HG02970 (cell line): Measurements from ENCODE around the gene FOXI1.
"Not testable (repeated sequence)": the region's sequence is repeated elsewhere in the genome, so short reads cannot be mapped to it uniquely, and the experiment has no call there.

Experiments
- ATAC-seq: cut with Tn5 transposase; IDR thresholded peaks from one replicate; pipeline ENCODE4 v1.9.1; 2021; ENCODE audit warnings: mild to moderate bottlenecking, moderate library complexity, moderate number of reproducible peaks; ENCODE audit not compliant: unreplicated experiment, low FRiP score

Gene FOXI1

GRCh38 chr5:170087168-170087817 lies 18.4 kb upstream of the FOXI1 start:
- no peak for ATAC-seq

- no peak for ATAC-seq
Observed at GRCh38 chr5:170092455-170093101, 13.1 kb upstream of the FOXI1 start.

- ATAC-seq, result not testable (repeated sequence)
Observed at GRCh38 chr5:170094329-170094728, 11.4 kb upstream of the FOXI1 start.

GRCh38 chr5:170095646-170096045 lies 10.1 kb upstream of the FOXI1 start:
- no peak for ATAC-seq

GRCh38 chr5:170097934-170098333 lies 7.8 kb upstream of the FOXI1 start:
- ATAC-seq, result no peak

GRCh38 chr5:170100066-170100943 lies 5.4 kb upstream of the FOXI1 start:
- no peak for ATAC-seq

GRCh38 chr5:170103447-170103846 lies 2.2 kb upstream of the FOXI1 start:
- no peak for ATAC-seq

- no peak for ATAC-seq
Observed at GRCh38 chr5:170104299-170104698, 1.4 kb upstream of the FOXI1 start.

GRCh38 chr5:170104710-170105109 lies 987 bp upstream of the FOXI1 start:
- ATAC-seq, result no peak

GRCh38 chr5:170107674-170108073 lies 2.0 kb downstream of the FOXI1 start:
- ATAC-seq, result no peak

- no peak for ATAC-seq
Observed at GRCh38 chr5:170108266-170108785, 2.6 kb downstream of the FOXI1 start.

- no peak for ATAC-seq
Observed at GRCh38 chr5:170109059-170110031, 3.6 kb downstream of the FOXI1 start.

- ATAC-seq, result no peak
Observed at GRCh38 chr5:170110403-170111087, 4.8 kb downstream of the FOXI1 start.

GRCh38 chr5:170111088-170111785 lies 5.5 kb downstream of the FOXI1 start:
- ATAC-seq, result no peak

GRCh38 chr5:170112876-170113521 lies 7.3 kb downstream of the FOXI1 start:
- no peak for ATAC-seq

GRCh38 chr5:170113522-170113900 lies 7.8 kb downstream of the FOXI1 start:
- no peak for ATAC-seq

GRCh38 chr5:170114271-170114670 lies 8.6 kb downstream of the FOXI1 start:
- no peak for ATAC-seq

GRCh38 chr5:170115925-170116324 lies 10.2 kb downstream of the FOXI1 start:
- ATAC-seq, result no peak
